OCI-LY7 (cell line): ENCODE results near the gene BCAN.

Experiments used
- EZH2phosphoT487 ChIP-seq: fragments of 200-600 bp; sonication (generic); IDR thresholded peaks from 2 replicates; pipeline ENCODE4 v1.6.1; 2018; ENCODE audit warnings: low read depth, borderline replicate concordance, mild to moderate bottlenecking, mixed run types, antibody characterized with exemption, low read length, moderate library complexity, mixed read lengths
- TF ChIP-seq, protein P1 (sequence below): fragments of 200-600 bp; sonication (generic); conservative IDR thresholded peaks from 2 replicates; pipeline ENCODE4 v1.5.1; 2014; ENCODE audit warnings: mild to moderate bottlenecking, antibody characterized with exemption, low read length, moderate library complexity, mixed read lengths

DNA sequence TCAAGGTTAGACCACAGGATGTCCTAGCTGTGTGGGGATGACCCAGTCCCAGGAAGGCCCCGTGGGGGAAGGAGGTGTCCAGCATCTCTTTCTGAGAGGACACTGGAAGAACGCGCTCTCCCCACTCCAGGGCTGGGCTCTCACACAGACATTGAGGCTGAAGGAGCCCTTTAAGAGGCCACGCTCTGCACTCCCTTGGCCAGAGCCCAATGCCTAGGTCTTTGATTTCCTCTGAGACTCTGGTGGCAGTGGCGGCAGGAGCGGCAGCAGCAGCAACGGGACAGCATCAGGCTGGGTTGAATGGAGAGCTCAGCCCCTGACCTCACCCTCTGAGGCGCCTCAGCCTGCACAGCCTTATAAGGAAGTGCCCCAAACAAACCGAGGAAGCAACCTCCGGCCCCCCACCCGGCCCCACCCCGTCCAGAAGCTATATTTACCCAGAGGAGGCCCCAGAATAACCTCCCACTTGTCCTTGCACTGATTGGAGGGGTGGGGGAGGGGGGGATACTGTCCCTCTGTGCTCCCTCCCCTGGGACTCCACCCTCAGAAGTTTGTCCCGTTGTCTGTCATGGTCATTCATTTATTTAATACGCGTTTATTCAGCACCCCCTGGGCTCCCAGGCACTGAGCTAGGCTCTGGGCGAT lies 23.0 kb downstream of the BCAN start:
- TF ChIP-seq, protein P1, sequence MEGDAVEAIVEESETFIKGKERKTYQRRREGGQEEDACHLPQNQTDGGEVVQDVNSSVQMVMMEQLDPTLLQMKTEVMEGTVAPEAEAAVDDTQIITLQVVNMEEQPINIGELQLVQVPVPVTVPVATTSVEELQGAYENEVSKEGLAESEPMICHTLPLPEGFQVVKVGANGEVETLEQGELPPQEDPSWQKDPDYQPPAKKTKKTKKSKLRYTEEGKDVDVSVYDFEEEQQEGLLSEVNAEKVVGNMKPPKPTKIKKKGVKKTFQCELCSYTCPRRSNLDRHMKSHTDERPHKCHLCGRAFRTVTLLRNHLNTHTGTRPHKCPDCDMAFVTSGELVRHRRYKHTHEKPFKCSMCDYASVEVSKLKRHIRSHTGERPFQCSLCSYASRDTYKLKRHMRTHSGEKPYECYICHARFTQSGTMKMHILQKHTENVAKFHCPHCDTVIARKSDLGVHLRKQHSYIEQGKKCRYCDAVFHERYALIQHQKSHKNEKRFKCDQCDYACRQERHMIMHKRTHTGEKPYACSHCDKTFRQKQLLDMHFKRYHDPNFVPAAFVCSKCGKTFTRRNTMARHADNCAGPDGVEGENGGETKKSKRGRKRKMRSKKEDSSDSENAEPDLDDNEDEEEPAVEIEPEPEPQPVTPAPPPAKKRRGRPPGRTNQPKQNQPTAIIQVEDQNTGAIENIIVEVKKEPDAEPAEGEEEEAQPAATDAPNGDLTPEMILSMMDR = no peak
- no peak for TF ChIP-seq EZH2phosphoT487
